GM21381 (cell line): ENCODE results near the gene PITPNM1.

Experiments
- ATAC-seq: cut with Tn5 transposase; IDR thresholded peaks from one replicate; pipeline ENCODE4 v1.9.1; 2021; ENCODE audit warnings: mild to moderate bottlenecking, moderate library complexity; ENCODE audit not compliant: unreplicated experiment

Gene PITPNM1

DNA sequence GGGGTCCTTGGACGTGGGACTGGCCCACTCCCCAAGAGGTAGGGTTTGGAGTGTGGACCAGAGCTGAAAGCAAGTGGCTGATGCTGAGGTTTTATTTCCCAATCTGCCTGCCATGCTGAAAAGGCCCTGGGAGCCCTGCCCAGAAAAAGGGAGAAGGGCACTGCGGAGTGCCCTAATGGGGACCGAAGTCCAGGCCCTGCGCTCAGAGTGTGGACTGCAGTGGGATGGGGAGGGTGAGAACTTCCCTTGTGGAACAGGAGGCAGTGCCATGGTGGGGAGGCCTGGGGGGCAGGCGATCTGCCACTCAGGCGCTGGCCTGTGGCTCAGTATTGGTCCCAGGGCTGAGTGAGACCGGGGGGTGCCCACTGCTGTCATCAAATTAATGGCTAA, 56.9 kb downstream of the PITPNM1 start:
- no peak for ATAC-seq

DNA sequence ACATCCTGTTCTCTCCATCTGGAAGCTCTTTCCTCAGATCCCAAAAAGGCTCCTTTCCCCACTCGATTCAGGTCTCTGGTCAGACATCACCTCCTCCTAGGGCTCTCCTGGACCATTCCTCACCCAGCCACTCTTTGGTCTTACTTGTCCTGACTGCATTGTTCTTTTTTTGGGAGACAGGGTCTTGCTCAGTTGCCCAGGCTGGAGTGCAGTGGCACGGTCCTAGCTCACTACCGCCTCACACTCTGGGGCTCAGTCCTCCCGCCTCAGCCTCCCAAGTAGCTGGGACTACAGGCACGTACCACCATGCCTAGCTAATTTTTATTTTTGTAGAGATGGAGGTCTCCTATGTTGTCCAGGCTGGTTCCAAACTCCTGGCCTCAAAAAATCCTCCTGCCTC, 59.6 kb downstream of the PITPNM1 start:
- ATAC-seq = no peak

DNA sequence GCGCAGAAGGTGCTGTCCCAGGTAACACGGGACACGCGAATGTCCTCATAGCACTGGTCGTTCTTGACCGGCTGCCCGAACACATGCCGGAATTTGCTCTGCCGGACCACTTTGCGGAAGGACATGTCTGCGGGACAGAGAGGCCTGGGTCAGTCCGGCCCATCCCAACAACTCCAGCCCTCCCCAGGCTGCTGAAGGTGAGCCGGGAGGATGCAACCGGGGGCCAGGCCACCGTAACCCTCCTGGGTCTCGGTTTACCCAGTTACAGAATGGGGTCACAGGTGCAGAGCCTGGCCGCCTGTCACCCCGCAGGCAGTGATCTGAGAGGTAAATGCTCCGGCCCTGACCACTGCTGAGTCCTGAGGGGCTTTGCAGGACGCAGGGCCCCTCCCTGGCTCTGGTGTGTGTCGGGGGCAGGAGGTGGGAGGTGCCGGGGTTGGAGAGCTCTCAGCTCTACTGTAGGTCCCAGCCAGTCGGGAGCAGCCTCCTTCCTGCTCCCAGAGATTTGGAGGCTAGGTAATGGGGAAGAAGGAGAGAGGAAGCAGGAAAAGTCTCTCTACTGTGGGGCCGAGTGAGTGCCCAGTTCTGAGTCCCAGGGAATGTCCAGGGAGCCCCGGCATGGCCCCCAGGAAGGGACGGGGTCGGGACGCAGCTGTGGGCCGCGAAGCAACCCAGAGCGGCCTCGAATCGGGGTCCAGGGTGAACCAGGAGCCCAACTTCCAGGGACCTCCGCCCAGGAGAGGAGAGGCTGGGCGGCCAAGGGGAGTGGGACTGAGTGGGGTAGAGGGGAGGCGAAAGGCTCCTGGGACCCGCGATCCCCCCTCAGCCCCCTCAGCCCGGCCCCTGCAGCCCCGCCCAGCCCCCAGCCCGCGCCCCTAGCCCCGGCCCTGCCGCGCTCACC, 62.4 kb downstream of the PITPNM1 start:
- no peak for ATAC-seq
